VCaP (cell line): ENCODE data around the gene PPIG.
A peak's percentile ranks its signal among the peaks of the same experiment; 100 is the strongest.
"Not testable (repeated sequence)": the region's sequence is repeated elsewhere in the genome, so short reads cannot be mapped to it uniquely, and the experiment has no call there.

Experiments
- H3K27ac ChIP-seq: fragments of 450-650 bp; 2 replicates; pipeline ENCODE4 v1.5.1; 2017
- TF ChIP-seq, protein P1 (sequence below): fragments of 450-650 bp; conservative IDR thresholded peaks from 2 replicates; pipeline ENCODE4 v1.5.1; 2017; ENCODE audit warnings: mild to moderate bottlenecking, moderate library complexity

Gene PPIG

GRCh38 chr2:169579044-169579443, 5.1 kb upstream of the PPIG start:
- no peak overlapping the region for H3K27ac ChIP-seq
- TF ChIP-seq, protein P1, sequence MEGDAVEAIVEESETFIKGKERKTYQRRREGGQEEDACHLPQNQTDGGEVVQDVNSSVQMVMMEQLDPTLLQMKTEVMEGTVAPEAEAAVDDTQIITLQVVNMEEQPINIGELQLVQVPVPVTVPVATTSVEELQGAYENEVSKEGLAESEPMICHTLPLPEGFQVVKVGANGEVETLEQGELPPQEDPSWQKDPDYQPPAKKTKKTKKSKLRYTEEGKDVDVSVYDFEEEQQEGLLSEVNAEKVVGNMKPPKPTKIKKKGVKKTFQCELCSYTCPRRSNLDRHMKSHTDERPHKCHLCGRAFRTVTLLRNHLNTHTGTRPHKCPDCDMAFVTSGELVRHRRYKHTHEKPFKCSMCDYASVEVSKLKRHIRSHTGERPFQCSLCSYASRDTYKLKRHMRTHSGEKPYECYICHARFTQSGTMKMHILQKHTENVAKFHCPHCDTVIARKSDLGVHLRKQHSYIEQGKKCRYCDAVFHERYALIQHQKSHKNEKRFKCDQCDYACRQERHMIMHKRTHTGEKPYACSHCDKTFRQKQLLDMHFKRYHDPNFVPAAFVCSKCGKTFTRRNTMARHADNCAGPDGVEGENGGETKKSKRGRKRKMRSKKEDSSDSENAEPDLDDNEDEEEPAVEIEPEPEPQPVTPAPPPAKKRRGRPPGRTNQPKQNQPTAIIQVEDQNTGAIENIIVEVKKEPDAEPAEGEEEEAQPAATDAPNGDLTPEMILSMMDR, result no peak

- not testable (repeated sequence) for H3K27ac ChIP-seq
These were observed 1.4 kb upstream of the PPIG start for GRCh38 chr2:169582552-169583266.

GRCh38 chr2:169583518-169583917, 633 bp upstream of the PPIG start:
- TF ChIP-seq, protein P1, result no peak
- peak overlapping the region; percentile 92 for H3K27ac ChIP-seq

DNA sequence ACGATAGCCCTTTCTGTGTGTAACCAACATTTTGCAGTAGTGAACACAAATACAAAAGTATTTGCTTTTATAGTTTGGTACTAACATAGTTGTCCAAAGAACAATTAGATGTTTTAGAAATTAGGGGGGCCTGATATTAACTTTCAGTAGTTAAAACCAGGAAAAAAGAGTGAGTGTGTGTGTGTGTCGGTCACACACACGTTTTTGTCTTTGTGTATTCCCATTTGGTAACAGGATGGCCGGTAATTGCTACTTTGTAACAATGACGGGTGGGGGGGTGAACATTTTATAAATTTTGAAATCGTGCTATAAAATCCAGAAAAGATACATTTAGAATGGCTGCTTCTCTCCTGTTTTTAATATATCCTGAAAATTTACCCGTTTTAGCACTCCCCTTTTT, 1.5 kb downstream of the PPIG start:
- TF ChIP-seq, protein P1, result no peak
- peak overlapping the region; percentile 92 for H3K27ac ChIP-seq

GRCh38 chr2:169590804-169591203, 6.7 kb downstream of the PPIG start:
- no peak overlapping the region for H3K27ac ChIP-seq
- TF ChIP-seq, protein P1, result no peak

DNA sequence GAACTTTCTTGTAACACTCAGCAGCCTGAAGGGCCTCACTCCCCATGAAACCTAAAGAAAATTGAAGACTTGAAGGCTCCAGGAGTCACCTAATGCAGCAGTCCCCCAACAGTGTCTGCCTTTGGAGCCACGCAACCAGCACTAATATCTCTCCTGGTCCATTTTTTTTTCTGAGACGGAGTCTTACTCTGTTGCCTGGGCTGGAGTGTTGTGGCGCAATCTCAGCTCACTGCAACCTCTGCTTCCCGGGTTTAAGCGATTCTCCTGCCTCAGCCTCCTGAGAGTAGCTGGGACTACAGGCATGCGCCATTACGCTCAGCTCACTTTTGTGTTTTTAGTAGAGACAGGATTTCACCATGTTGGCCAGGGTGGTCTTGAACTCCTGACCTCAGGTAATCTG, 12.4 kb downstream of the PPIG start:
- not testable (repeated sequence) for H3K27ac ChIP-seq

DNA sequence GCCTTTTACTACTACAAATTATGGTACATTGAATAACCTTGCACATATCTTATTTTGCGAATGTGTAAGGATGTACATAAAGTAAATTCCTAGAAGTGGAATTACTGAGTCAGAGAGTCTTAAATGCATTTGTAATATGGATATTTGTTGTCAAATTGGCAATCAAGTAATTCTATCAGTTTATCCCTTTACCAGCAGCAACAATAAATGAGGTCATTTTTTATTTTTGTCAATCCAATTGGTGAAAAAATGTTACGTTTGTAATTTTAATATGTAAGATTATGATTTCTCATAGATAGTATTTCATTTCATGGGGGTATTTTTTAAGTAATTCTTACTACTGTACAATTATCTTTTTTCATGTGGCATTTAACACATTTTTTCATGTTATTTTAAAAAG, 14.8 kb downstream of the PPIG start:
- H3K27ac ChIP-seq, result no peak overlapping the region
- TF ChIP-seq, protein P1, result no peak

- TF ChIP-seq, protein P1, result no peak
- H3K27ac ChIP-seq, result no peak overlapping the region
These were observed 15.4 kb downstream of the PPIG start for GRCh38 chr2:169599568-169599967.

- TF ChIP-seq, protein P1, result no peak
- H3K27ac ChIP-seq, result no peak overlapping the region
These were observed 25.1 kb downstream of the PPIG start for GRCh38 chr2:169609264-169609663.
